Hindlimb muscle (tissue), 1 donor: ENCODE data around the gene CYP4F11. TPM values are rescaled to one million over a fixed set of nuclear protein-coding genes. Genes with fewer than 3 reads are reported as not detected.
"Not testable (repeated sequence)": the region's sequence is repeated elsewhere in the genome, so short reads cannot be mapped to it uniquely, and the experiment has no call there.

Experiments
- DNase-seq: peaks from one replicate; pipeline ENCODE4 v3.0.0-alpha.2; 2013
- polyA plus RNA-seq: library from polyadenylated mRNA; unstranded; fragments of 120-200 nt; gene quantifications from one replicate; pipeline ENCODE4 v1.2.1, GENCODE V29; 2013; ENCODE audit not compliant: insufficient read length

Gene CYP4F11
- polyA plus RNA-seq, 1 donor: not detected

- DNase-seq: no peak
Measured at GRCh38 chr19:15922021-15922420, 12.3 kb downstream of the CYP4F11 start.

- DNase-seq: no peak
Measured at GRCh38 chr19:15919243-15919642, 15.1 kb downstream of the CYP4F11 start.

GRCh38 chr19:15915109-15915508 is 19.2 kb downstream of the CYP4F11 start:
- DNase-seq: no peak

GRCh38 chr19:15913830-15914229 is 20.5 kb downstream of the CYP4F11 start:
- DNase-seq: no peak

GRCh38 chr19:15913384-15913783 is 20.9 kb downstream of the CYP4F11 start:
- no peak for DNase-seq

- no peak for DNase-seq
Measured at GRCh38 chr19:15911599-15912235, 22.6 kb downstream of the CYP4F11 start.

- DNase-seq: no peak
Measured at GRCh38 chr19:15905026-15905425, 29.3 kb downstream of the CYP4F11 start.

- not testable (repeated sequence) for DNase-seq
Measured at GRCh38 chr19:15902898-15903297, 31.4 kb downstream of the CYP4F11 start.

GRCh38 chr19:15902254-15902653 is 32.1 kb downstream of the CYP4F11 start:
- DNase-seq: no peak

- DNase-seq: no peak
Measured at GRCh38 chr19:15900504-15900903, 33.8 kb downstream of the CYP4F11 start.

- DNase-seq: not testable (repeated sequence)
Measured at GRCh38 chr19:15900032-15900431, 34.3 kb downstream of the CYP4F11 start.

- not testable (repeated sequence) for DNase-seq
Measured at GRCh38 chr19:15899561-15899960, 34.8 kb downstream of the CYP4F11 start.

- no peak for DNase-seq
Measured at GRCh38 chr19:15897738-15898276, 36.5 kb downstream of the CYP4F11 start, which contains the start of gene CYP4F2. Gene CYP4F2, minus strand, starts transcription at chr19:15898074. Its CDS starts 463 bp downstream, at chr19:15897611.

GRCh38 chr19:15897026-15897737 is 37.1 kb downstream of the CYP4F11 start:
- DNase-seq: no peak

GRCh38 chr19:15895876-15896430 is 38.4 kb downstream of the CYP4F11 start:
- no peak for DNase-seq

- no peak for DNase-seq
Measured at GRCh38 chr19:15894359-15894758, 40.0 kb downstream of the CYP4F11 start.

GRCh38 chr19:15893477-15893876 is 40.9 kb downstream of the CYP4F11 start:
- no peak for DNase-seq

- DNase-seq: no peak
Measured at GRCh38 chr19:15892012-15892411, 42.3 kb downstream of the CYP4F11 start.

GRCh38 chr19:15891434-15891833 is 42.9 kb downstream of the CYP4F11 start:
- no peak for DNase-seq

- DNase-seq: not testable (repeated sequence)
Measured at GRCh38 chr19:15889339-15889738, 45.0 kb downstream of the CYP4F11 start.

GRCh38 chr19:15885919-15886318 is 48.4 kb downstream of the CYP4F11 start:
- no peak for DNase-seq

- no peak for DNase-seq
Measured at GRCh38 chr19:15885167-15885566, 49.2 kb downstream of the CYP4F11 start.

- DNase-seq: not testable (repeated sequence)
Measured at GRCh38 chr19:15883329-15883728, 51.0 kb downstream of the CYP4F11 start.
